Mesothelial cell of epicardium (in vitro differentiated cells): Measurements from ENCODE around the gene LDLRAD4. TPM values are rescaled to one million over a fixed set of nuclear protein-coding genes. Genes with fewer than 3 reads are reported as not detected.

ENCODE experiments used
- DNase-seq, 2 experiments: peaks; one replicate each; pipeline ENCODE4 v3.0.0; 2021; ENCODE audit warnings: low spot score in 2 of 2; ENCODE audit not compliant: unreplicated experiment in 2 of 2
- H3K27ac Mint-ChIP-seq: 2 replicates; pipeline ENCODE4 v1.8.0; 2021; ENCODE audit warnings: mixed read lengths
- H3K27me3 Mint-ChIP-seq: 2 replicates; pipeline ENCODE4 v1.8.0; 2021; ENCODE audit warnings: low read depth, mixed read lengths
- H3K36me3 Mint-ChIP-seq: 2 replicates; pipeline ENCODE4 v1.8.0; 2021; ENCODE audit warnings: mixed read lengths
- H3K4me1 Mint-ChIP-seq: 2 replicates; pipeline ENCODE4 v1.8.0; 2021; ENCODE audit warnings: mixed read lengths
- H3K4me3 Mint-ChIP-seq: 2 replicates; pipeline ENCODE4 v1.8.0; 2021; ENCODE audit warnings: mild to moderate bottlenecking, moderate library complexity, mixed read lengths
- H3K9me3 Mint-ChIP-seq: 2 replicates; pipeline ENCODE4 v1.8.0; 2021; ENCODE audit warnings: mixed read lengths
- CTCF ChIP-seq: fragments of 200-600 bp; sonication (generic); IDR thresholded peaks from one replicate; pipeline ENCODE4 v1.5.0; 2021; ENCODE audit warnings: antibody characterized with exemption; ENCODE audit not compliant: unreplicated experiment
- total RNA-seq: library from RNA; stranded (reverse); gene quantifications from 3 replicates; pipeline ENCODE4 v1.2.1, GENCODE V29; 2021

Gene LDLRAD4
- total RNA-seq, 1 donor from 2014 or later, result 29.7 TPM

- Mint-ChIP-seq H3K4me1 (peaks cover 4% of the 10 kb centered on the region), H3K4me3 (no peak overlapping the region), H3K27ac (no peak overlapping the region), H3K36me3 (peaks cover 2% of the 10 kb centered on the region), H3K9me3 (peaks cover 3% of the 10 kb centered on the region), H3K27me3 (no peaks in the 10 kb centered on the region)
- peak in 1 of 2 experiments; percentile 22 for DNase-seq
- no peak for TF ChIP-seq CTCF
These were observed 10.6 kb downstream of the LDLRAD4 start for GRCh38 chr18:13229001-13229671.

- Mint-ChIP-seq H3K4me1 (peaks cover 12% of the 10 kb centered on the region), H3K27ac (no peak overlapping the region), H3K9me3 (no peaks in the 10 kb centered on the region), H3K4me3 (no peak overlapping the region), H3K36me3 (no peaks in the 10 kb centered on the region), H3K27me3 (no peaks in the 10 kb centered on the region)
- DNase-seq, result peak in 1 of 2 experiments; percentile 36
- TF ChIP-seq CTCF, result no peak
These were observed 12.6 kb downstream of the LDLRAD4 start for GRCh38 chr18:13231151-13231550.

GRCh38 chr18:13232086-13232917 lies 13.7 kb downstream of the LDLRAD4 start:
- H3K9me3 Mint-ChIP-seq, result no peaks in the 10 kb centered on the region
- no peaks in the 10 kb centered on the region for H3K36me3 Mint-ChIP-seq
- no peak for TF ChIP-seq CTCF
- no peaks in the 10 kb centered on the region for H3K27me3 Mint-ChIP-seq
- H3K27ac Mint-ChIP-seq, result no peak overlapping the region
- peaks cover 12% of the 10 kb centered on the region for H3K4me1 Mint-ChIP-seq
- DNase-seq, result peak in 1 of 2 experiments; percentile 37
- H3K4me3 Mint-ChIP-seq, result no peak overlapping the region

GRCh38 chr18:13232971-13233786 lies 14.6 kb downstream of the LDLRAD4 start:
- Mint-ChIP-seq H3K27me3 (no peaks in the 10 kb centered on the region), H3K4me1 (peaks cover 12% of the 10 kb centered on the region), H3K36me3 (no peaks in the 10 kb centered on the region), H3K27ac (no peak overlapping the region), H3K9me3 (no peaks in the 10 kb centered on the region), H3K4me3 (no peak overlapping the region)
- peak in 1 of 2 experiments; percentile 16 for DNase-seq
- TF ChIP-seq CTCF, result no peak
